SK-N-SH (cell line): Measurements from ENCODE around the gene GALNS.

Experiments used
- CTCF ChIP-seq: fragments of 200-600 bp; sonication (generic); IDR thresholded peaks from 2 replicates; pipeline ENCODE4 v1.6.1; 2017; ENCODE audit warnings: antibody characterized with exemption, mild to moderate bottlenecking, moderate library complexity
- FOSL2 ChIP-seq: IDR thresholded peaks from 2 replicates; pipeline ENCODE4 v1.4.0; 2012; ENCODE audit warnings: low read depth, mild to moderate bottlenecking, moderate library complexity, borderline replicate concordance
- GABPA ChIP-seq: IDR thresholded peaks from 2 replicates; pipeline ENCODE4 v1.4.0; 2012; ENCODE audit warnings: low read depth, mild to moderate bottlenecking
- GATA2 ChIP-seq: sonication (generic); formaldehyde crosslinking; IDR thresholded peaks from 2 replicates; pipeline ENCODE4 v1.5.0; 2020; ENCODE audit warnings: mild to moderate bottlenecking, missing genetic modification reagents
- MAX ChIP-seq: IDR thresholded peaks from 2 replicates; pipeline ENCODE4 v1.4.0; 2012; ENCODE audit warnings: low read depth
- POLR2AphosphoS5 ChIP-seq: IDR thresholded peaks from 2 replicates; pipeline ENCODE4 v1.6.1; 2012; ENCODE audit warnings: low read depth, low read length
- RXRA ChIP-seq: IDR thresholded peaks from 2 replicates; pipeline ENCODE4 v1.4.0; 2012; ENCODE audit warnings: low read depth, mild to moderate bottlenecking, borderline replicate concordance
- TAF1 ChIP-seq: IDR thresholded peaks from 2 replicates; pipeline ENCODE4 v1.6.1; 2012; ENCODE audit warnings: low read depth, mild to moderate bottlenecking, low read length, moderate library complexity, borderline replicate concordance
- USF1 ChIP-seq: IDR thresholded peaks from 2 replicates; pipeline ENCODE4 v1.4.0; 2012; ENCODE audit warnings: low read depth, borderline replicate concordance

- TF ChIP-seq GATA2 (CRISPR knock-in tag) = no peak
- no peak for TF ChIP-seq CTCF
- no peak for TF ChIP-seq POLR2AphosphoS5
- TF ChIP-seq GABPA = no peak
- TF ChIP-seq FOSL2 = no peak
- TF ChIP-seq RXRA = no peak
- TF ChIP-seq MAX = no peak
- no peak for TF ChIP-seq TAF1
- no peak for TF ChIP-seq USF1
Observed at GRCh38 chr16:88906020-88906419, 49.3 kb upstream of the GALNS start.
